Fibroblast of pulmonary artery (primary cell): ENCODE results near the gene DDX10.

Source experiments
- DNase-seq: peaks from one replicate; pipeline ENCODE4 v3.0.0-alpha.2; 2010; ENCODE audit warnings: low read depth
- H3K4me3 ChIP-seq: replicated peaks from 2 replicates; pipeline ENCODE4 v1.5.1; 2011; ENCODE audit warnings: low read depth, mild to moderate bottlenecking, control low read depth, low read length, moderate library complexity
- TF ChIP-seq, protein P1 (sequence below): IDR thresholded peaks from 2 replicates; pipeline ENCODE4 v1.5.1; 2011; ENCODE audit warnings: mild to moderate bottlenecking, control low read depth, low read length, inconsistent platforms; ENCODE audit errors: missing control alignments

DDX10 gene

DNA sequence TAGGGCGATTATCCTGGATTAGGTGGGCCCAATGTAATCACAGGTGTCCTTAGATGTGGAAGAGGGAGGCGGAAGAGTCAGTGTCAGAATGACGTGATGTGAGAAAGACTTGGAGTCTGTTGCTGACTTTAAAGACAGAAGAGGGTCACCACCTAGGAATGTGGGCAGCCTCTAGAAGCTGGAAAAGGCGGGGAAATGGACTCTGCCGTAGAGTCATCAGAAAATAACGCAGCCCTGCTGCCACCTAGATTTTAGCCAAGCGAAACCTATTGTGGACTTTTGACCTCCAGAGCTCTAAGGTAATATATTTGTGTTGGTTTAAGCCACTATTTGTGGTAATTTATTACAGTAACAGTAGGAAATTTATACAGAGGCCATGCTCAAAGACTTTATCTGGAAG is 4.8 kb downstream of the DDX10 start:
- TF ChIP-seq, protein P1, sequence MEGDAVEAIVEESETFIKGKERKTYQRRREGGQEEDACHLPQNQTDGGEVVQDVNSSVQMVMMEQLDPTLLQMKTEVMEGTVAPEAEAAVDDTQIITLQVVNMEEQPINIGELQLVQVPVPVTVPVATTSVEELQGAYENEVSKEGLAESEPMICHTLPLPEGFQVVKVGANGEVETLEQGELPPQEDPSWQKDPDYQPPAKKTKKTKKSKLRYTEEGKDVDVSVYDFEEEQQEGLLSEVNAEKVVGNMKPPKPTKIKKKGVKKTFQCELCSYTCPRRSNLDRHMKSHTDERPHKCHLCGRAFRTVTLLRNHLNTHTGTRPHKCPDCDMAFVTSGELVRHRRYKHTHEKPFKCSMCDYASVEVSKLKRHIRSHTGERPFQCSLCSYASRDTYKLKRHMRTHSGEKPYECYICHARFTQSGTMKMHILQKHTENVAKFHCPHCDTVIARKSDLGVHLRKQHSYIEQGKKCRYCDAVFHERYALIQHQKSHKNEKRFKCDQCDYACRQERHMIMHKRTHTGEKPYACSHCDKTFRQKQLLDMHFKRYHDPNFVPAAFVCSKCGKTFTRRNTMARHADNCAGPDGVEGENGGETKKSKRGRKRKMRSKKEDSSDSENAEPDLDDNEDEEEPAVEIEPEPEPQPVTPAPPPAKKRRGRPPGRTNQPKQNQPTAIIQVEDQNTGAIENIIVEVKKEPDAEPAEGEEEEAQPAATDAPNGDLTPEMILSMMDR, result no peak
- no peak overlapping the region for H3K4me3 ChIP-seq
- DNase-seq, result no peak

DNA sequence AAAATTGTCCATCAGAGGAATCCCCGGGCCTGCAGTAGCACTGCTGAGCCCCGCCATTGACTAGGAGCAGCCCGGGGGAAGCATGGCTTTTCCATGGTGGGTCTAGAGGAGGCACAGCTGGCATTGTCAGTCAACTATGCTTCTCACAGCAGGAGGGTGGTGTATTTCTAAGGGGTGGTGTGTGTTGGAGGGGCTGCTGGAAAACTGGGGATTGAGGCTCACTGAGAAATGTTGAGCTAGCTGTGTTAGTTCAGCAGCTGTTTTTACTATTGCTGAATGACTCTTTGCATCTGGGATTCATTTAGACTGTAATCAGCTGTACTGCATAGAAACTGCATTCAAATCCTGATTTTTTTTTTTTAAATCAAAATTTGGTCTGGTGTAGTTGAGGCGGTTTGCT is 5.6 kb downstream of the DDX10 start:
- no peak overlapping the region for H3K4me3 ChIP-seq
- TF ChIP-seq, protein P1, result no peak
- no peak for DNase-seq

DNA sequence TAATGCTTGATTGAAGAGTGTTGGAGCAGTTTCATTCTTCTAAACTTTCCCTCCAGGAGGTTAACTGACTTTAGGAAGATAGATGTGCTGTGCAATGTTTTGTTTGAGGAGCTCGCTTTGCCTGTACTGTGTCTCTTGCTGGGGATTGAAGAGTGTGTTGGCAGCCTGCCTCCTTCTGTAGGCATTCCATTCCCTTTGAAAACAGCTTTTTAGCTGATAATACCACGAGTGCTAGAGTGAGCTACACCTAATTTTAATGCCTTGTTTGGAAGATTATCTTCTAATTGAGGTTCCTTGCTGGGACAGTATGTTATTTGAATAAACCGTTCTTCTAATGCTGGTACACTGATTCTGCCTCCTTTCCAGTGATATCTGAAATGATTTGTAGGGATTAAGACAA is 7.2 kb downstream of the DDX10 start:
- DNase-seq, result peak; percentile 71

DNA sequence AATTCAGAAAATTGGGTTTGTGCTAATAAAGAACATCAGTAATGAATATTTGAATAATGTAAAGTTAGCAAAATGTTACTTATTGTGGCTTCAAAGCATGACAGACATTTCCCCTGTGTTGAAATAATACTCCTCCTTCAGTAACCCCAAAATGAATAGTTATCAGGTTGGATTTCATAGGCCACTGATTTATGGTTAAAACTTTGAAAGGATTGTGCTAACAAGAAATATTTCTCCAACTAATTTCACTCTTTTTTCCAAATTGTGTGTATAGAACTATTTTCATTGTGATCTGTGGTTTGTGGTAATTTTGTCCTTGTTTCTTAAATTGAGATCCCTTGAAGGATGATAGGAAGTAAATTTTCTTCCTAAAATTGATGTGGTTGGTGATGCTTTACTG is 7.9 kb downstream of the DDX10 start:
- no peak for DNase-seq
- no peak overlapping the region for H3K4me3 ChIP-seq
- TF ChIP-seq, protein P1, result no peak

More for the DNA sequence above, 7.2 kb downstream of the DDX10 start:
- TF ChIP-seq, protein P1, result no peak
- no peak overlapping the region for H3K4me3 ChIP-seq

DNA sequence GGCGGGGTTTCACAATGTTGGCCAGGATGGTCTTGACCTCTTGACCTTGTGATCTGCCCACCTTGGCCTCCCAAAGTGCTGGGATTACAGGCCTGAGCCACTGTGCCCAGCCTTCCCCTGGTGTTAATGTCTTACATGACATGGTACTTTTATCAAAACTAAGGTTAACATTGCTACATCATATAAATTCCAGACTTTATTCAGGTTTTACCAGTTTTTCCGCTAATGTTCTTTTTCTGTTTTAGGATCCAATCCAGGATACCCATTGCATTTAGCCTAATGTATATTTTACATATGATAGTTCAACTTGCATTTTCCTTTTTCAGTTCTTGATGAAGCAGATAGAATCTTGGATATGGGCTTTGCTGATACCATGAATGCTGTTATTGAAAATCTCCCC is 14.2 kb downstream of the DDX10 start:
- TF ChIP-seq, protein P1, result no peak
- DNase-seq, result no peak
- H3K4me3 ChIP-seq, result no peak overlapping the region

DNA sequence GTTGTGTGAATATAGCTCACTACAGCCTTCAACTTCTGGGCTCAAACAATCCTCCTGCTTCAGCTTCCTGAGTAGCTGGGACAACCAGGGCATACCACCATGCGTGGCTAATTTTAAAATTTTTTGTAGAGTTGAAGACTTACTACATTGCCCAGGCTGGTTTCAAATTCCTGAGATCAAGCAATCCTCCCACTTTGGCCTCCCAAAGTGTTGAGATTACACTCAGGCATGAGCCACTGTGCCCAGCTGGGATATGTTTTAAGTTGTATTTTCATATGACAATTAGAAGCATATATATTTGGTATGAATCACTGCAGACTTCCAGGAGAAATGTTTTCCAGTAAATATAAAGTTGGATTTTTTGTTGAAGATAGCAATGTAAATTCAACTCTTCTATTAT is 15.4 kb downstream of the DDX10 start:
- TF ChIP-seq, protein P1, result no peak
- peak; percentile 50 for DNase-seq
- no peak overlapping the region for H3K4me3 ChIP-seq

DNA sequence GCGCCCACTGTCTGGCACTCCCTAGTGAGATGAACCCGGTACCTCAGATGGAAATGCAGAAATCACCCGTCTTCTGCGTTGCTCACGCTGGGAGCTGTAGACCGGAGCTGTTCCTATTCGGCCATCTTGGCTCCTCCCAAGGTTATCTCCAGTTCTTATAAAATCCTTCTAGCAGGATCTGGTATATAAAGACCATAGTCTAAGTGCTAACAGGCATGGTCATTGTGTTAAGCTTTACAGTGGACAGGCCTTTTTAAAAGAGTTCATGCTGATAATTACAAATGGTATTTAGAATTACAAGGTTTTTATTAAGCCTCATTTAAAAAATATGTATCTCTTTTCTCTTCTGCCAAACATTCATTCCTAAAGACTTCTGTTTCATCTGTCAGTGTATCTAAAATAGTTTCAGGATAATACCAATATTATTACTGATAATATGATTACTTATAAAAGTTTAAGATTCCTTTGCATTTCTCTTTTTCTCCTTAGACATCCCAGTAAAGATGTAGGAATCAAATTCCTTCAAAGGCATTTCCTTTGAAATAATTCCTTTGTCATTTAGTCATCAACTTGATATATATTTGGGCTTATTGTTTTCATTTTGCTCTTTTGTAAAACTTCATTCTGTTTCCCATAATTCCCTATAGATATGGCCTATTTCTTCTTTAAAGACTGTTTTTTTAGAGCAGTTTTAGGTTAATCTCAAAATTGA is 20.7 kb downstream of the DDX10 start:
- H3K4me3 ChIP-seq, result no peak overlapping the region
- peak; percentile 39 for DNase-seq
- TF ChIP-seq, protein P1, result no peak
